HG02763 (cell line): ENCODE measurements around the gene PKNOX2.

ENCODE experiments used
- ATAC-seq: cut with Tn5 transposase; IDR thresholded peaks from one replicate; pipeline ENCODE4 v1.9.1; 2021; ENCODE audit warnings: mild to moderate bottlenecking, moderate library complexity; ENCODE audit not compliant: unreplicated experiment

PKNOX2 gene

GRCh38 chr11:125280646-125281045, 116.1 kb downstream of the PKNOX2 start:
- no peak for ATAC-seq

- no peak for ATAC-seq
Measured at GRCh38 chr11:125281831-125282595, 117.5 kb downstream of the PKNOX2 start.

GRCh38 chr11:125282596-125282914, 118.0 kb downstream of the PKNOX2 start:
- no peak for ATAC-seq

- ATAC-seq, result no peak
Measured at GRCh38 chr11:125284245-125284850, 119.8 kb downstream of the PKNOX2 start.

GRCh38 chr11:125285844-125286243, 121.3 kb downstream of the PKNOX2 start:
- no peak for ATAC-seq

GRCh38 chr11:125286486-125286885, 121.9 kb downstream of the PKNOX2 start:
- ATAC-seq, result no peak

GRCh38 chr11:125287491-125288210, 123.1 kb downstream of the PKNOX2 start:
- ATAC-seq, result no peak

- no peak for ATAC-seq
Measured at GRCh38 chr11:125289419-125290098, 125.0 kb downstream of the PKNOX2 start.

- ATAC-seq, result no peak
Measured at GRCh38 chr11:125290263-125290662, 125.7 kb downstream of the PKNOX2 start.

GRCh38 chr11:125292100-125292499, 127.5 kb downstream of the PKNOX2 start:
- ATAC-seq, result no peak

GRCh38 chr11:125293596-125293995, 129.0 kb downstream of the PKNOX2 start:
- no peak for ATAC-seq

- no peak for ATAC-seq
Measured at GRCh38 chr11:125295931-125296330, 131.4 kb downstream of the PKNOX2 start.

- no peak for ATAC-seq
Measured at GRCh38 chr11:125297346-125297915, 132.9 kb downstream of the PKNOX2 start.

- no peak for ATAC-seq
Measured at GRCh38 chr11:125299061-125299615, 134.6 kb downstream of the PKNOX2 start.

- ATAC-seq, result no peak
Measured at GRCh38 chr11:125299821-125300220, 135.3 kb downstream of the PKNOX2 start.

GRCh38 chr11:125300791-125301218, 136.3 kb downstream of the PKNOX2 start:
- ATAC-seq, result no peak

GRCh38 chr11:125301346-125301745, 136.8 kb downstream of the PKNOX2 start:
- ATAC-seq, result no peak

GRCh38 chr11:125303186-125303585, 138.6 kb downstream of the PKNOX2 start:
- ATAC-seq, result no peak

GRCh38 chr11:125303694-125304093, 139.1 kb downstream of the PKNOX2 start:
- ATAC-seq, result no peak

- ATAC-seq, result no peak
Measured at GRCh38 chr11:125304136-125304535, 139.6 kb downstream of the PKNOX2 start.

- no peak for ATAC-seq
Measured at GRCh38 chr11:125304876-125305275, 140.3 kb downstream of the PKNOX2 start.
